Activated naive CD4-positive, alpha-beta T cell (primary cell): ENCODE results near the gene MAP3K6.
A peak's percentile ranks its signal among the peaks of the same experiment; 100 is the strongest.
"Not testable (repeated sequence)": the region's sequence is repeated elsewhere in the genome, so short reads cannot be mapped to it uniquely, and the experiment has no call there.

Source experiments
- DNase-seq, 4 experiments: peaks; one replicate each; lab custom pipeline; 2025; lab: John Stamatoyannopoulos, UW

The MAP3K6 gene

GRCh38 chr1:27395441-27396195, 28.9 kb upstream of the MAP3K6 start:
- DNase-seq, result peak; percentile 41 to 70 (median 58)

GRCh38 chr1:27394925-27395324, 28.2 kb upstream of the MAP3K6 start:
- no peak for DNase-seq

DNA sequence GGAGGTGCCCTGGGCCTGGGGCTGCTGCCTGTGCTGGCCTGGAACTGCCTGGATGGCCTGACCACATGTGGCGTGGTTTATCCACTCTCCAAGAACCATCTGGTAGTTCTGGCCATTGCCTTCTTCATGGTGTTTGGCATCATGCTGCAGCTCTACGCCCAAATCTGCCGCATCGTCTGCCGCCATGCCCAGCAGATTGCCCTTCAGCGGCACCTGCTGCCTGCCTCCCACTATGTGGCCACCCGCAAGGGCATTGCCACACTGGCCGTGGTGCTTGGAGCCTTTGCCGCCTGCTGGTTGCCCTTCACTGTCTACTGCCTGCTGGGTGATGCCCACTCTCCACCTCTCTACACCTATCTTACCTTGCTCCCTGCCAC, 27.5 kb upstream of the MAP3K6 start:
- no peak for DNase-seq

DNA sequence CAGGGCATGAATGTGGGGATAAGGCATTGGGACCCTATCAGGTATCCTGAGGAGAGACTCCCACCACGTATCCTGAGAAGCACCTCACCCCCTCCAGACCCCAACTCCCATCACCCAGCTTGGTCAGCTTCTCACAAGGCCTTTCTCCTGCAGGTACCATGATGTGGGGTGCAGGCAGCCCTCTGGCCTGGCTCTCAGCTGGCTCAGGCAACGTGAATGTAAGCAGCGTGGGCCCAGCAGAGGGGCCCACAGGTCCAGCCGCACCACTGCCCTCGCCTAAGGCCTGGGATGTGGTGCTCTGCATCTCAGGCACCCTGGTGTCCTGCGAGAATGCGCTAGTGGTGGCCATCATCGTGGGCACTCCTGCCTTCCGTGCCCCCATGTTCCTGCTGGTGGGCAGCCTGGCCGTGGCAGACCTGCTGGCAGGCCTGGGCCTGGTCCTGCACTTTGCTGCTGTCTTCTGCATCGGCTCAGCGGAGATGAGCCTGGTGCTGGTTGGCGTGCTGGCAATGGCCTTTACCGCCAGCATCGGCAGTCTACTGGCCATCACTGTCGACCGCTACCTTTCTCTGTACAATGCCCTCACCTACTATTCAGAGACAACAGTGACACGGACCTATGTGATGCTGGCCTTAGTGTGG, 27.0 kb upstream of the MAP3K6 start:
- DNase-seq, result no peak

- no peak for DNase-seq
Observed at GRCh38 chr1:27392778-27393635, 26.2 kb upstream of the MAP3K6 start.

GRCh38 chr1:27392096-27392777, 25.5 kb upstream of the MAP3K6 start, which contains the start of gene GPR3:
TSS of gene GPR3 (plus strand) at chr1:27392622. CDS start at chr1:27393799, 1,177 bp downstream.
- peak; percentile 78 to 94 (median 86) for DNase-seq

GRCh38 chr1:27391511-27392095, 24.8 kb upstream of the MAP3K6 start:
- no peak for DNase-seq

GRCh38 chr1:27388337-27389005, 21.7 kb upstream of the MAP3K6 start:
- DNase-seq, result peak in 3 of 4 experiments; percentile 49 to 68 (median 56)

DNA sequence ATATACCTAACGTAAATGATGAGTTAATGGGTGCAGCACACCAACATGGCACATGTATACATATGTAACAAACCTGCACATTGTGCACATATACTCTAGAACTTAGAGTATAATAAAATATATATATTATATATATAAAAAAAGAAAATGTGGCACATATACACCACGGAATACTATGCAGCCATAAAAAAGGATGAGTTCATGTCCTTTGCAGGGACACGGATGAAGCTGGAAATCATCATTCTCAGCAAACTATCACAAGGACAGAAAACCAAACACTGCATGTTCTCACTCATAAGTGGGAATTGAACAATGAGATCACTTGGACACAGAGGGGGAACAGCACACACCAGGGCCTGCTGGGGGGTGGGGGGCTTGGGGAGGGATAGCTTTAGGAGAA, 18.0 kb upstream of the MAP3K6 start:
- not testable (repeated sequence) for DNase-seq

DNA sequence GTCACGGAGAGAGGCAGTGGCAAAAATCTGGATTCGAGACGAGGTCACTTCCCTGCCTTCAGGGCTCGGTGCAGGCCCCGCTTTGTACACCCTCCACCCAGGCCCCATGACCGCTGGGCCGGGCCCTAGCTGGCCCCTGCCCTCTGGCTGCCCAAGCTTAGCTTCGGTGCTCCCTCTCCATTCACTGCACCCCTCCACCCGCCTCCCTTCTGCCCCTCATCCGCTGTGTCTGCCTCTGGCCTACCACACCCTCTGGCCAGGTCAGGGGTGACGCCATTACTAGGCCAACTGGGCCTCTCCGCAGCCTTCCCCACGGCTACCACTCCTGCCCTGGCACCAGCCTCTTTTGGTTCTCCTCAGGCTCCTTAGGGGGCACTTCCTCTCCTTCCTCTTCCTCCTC, 16.9 kb upstream of the MAP3K6 start:
- DNase-seq, result no peak

DNA sequence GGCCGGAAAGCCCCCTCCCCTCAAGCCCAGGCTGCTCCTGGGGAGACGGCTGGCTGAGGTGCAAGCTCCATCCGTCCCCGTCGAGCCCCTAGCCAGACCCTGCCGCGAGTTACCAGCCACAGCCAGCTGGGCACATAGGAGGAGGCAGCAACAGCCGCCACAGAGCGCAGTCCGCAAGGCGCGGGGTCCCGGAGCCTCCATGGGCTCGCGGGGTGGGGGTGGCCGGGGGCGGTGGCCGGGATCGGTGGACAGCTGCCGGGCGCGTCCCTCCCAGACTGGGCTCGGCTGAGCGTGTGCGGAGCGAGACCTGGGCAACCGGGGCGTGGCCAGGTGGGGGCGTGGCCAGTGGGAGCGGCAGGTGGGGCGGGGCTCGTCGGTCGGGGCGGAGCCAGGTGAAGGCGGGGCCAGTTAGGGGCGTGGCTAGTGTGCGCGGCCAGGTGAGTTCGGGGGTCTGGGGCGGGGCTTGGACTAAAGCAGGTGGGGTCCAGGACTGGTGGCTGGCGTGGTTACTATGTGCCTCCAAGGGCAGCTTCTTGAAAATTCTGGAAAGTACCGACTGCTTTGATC, 16.4 kb upstream of the MAP3K6 start, which contains the start of gene CD164L2:
CD164L2 (minus strand) TSS at position 295 of the 567 bp plus-strand sequence; CDS start at position 201, 94 bp downstream.
- DNase-seq, result peak in 2 of 4 experiments; percentile 16 to 30

GRCh38 chr1:27381969-27382762, 15.4 kb upstream of the MAP3K6 start:
- DNase-seq, result no peak

DNA sequence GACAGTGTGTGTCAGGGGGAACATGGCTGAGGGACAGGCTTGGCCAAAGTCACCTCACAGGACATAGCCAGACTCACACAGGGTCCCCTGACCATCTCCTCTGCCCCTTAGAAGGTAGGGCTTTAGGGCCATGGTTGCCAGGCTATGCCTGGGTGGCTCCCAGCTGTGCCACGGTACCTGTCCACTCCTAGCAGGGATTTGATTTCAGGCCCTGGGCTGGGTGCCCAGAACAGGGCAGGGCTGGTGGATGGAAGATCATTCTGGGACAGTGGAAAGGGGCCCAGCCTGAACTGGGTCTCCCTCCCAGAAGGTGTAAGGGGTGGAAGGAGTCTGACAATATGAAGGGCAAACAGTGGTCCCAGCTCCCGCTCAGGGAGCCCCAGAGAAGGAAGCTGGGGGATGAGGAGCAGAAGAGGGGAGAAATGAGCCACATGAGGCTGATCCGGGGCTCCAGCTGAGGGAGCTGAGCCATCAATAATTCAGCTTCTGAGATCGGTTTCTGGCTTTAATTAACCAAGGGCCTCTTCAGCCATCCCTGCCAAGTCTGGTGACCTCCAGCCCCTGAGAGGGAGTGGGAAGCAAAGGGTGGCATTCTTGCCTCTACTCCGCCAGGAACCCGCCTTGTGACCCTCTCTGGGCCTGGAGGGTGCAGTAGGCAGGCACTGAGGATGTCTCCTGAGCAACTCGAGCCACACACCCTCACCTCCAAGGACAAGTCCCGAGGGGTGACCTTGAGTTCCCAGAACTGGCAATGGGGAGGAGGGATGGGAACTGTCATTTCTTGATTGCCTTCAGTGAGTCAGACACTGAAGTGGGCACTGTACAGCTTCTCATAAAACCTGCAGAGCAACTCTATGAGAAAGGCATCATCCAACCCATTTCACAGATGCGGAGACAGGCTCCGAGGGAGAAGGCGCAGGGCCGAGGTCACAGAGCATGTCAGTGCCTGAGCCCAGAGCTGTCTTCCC, 14.3 kb upstream of the MAP3K6 start:
- no peak for DNase-seq

GRCh38 chr1:27380224-27380623, 13.5 kb upstream of the MAP3K6 start:
- no peak for DNase-seq

GRCh38 chr1:27379564-27380122, 12.9 kb upstream of the MAP3K6 start:
- no peak for DNase-seq

DNA sequence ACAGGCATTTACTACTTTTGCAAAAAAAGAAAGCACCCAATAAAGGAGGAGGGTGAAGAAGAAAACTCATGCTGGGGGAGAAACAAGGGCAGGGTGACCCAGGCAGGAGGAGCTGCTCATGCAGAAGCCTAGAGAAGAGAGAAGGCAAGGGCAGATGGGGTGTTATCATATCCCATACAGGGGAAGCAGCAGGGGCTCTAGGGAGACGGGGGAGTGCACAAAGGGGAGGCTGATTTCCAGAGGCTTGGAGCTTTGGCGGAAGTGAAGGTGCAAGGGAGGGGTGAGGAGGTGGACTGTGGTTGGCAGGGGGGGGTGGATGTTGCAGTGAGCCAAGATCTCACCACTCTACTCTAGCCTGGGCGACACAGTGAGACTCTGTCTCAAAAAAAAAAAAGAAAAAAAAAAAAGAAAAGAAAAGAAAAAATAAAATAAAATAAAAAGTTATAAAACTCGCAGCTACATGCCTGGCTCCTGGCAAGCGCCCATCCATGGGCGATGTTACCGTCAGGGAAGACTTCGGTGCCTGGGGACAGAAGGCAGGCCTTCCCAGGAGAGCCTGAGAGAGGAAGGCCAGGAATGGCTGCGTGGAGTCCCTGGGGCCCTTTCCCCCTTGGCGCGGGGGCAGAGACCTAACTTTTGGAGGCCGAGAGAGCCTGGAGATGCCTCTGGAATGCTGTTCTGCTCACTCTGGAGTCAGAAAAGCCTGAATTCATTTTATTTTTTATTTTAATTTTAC, 11.2 kb upstream of the MAP3K6 start:
- no peak for DNase-seq

- no peak for DNase-seq
Observed at GRCh38 chr1:27374362-27375086, 7.8 kb upstream of the MAP3K6 start, which contains the start of gene FCN3. TSS of gene FCN3 (minus strand) at chr1:27374824. CDS start at chr1:27374818, 6 bp downstream.
